ENCODE data around the gene PRDM11.

Gene PRDM11

GRCh38 chr11:45265969-45266675 lies 119.7 kb downstream of the PRDM11 start:
- DNase-seq (ENCODE audit: low spot score) = no peak

GRCh38 chr11:45266676-45267020 lies 120.2 kb downstream of the PRDM11 start:
- DNase-seq (ENCODE audit: low spot score) = no peak

GRCh38 chr11:45267052-45267451 lies 120.6 kb downstream of the PRDM11 start:
- DNase-seq (ENCODE audit: low spot score) = no peak

GRCh38 chr11:45267652-45268299 lies 121.3 kb downstream of the PRDM11 start:
- DNase-seq (ENCODE audit: low spot score) = no peak

GRCh38 chr11:45269678-45270077 lies 123.2 kb downstream of the PRDM11 start:
- DNase-seq (ENCODE audit: low spot score) = no peak

- DNase-seq (ENCODE audit: low spot score) = no peak
These were observed 124.7 kb downstream of the PRDM11 start for GRCh38 chr11:45270946-45271716.

- peak; percentile 66 for DNase-seq (ENCODE audit: low spot score)
These were observed 126.3 kb downstream of the PRDM11 start for GRCh38 chr11:45272701-45273100.

- DNase-seq (ENCODE audit: low spot score) = no peak
These were observed 127.1 kb downstream of the PRDM11 start for GRCh38 chr11:45273509-45273908.

GRCh38 chr11:45274206-45274605 lies 127.8 kb downstream of the PRDM11 start:
- DNase-seq (ENCODE audit: low spot score) = no peak

- no peak for DNase-seq (ENCODE audit: low spot score)
These were observed 129.4 kb downstream of the PRDM11 start for GRCh38 chr11:45275828-45276227.

- no peak for DNase-seq (ENCODE audit: low spot score)
These were observed 132.3 kb downstream of the PRDM11 start for GRCh38 chr11:45278714-45279113.

- no peak for DNase-seq (ENCODE audit: low spot score)
These were observed 133.2 kb downstream of the PRDM11 start for GRCh38 chr11:45279645-45280044.

- no peak for DNase-seq (ENCODE audit: low spot score)
These were observed 134.0 kb downstream of the PRDM11 start for GRCh38 chr11:45280449-45280848.

- peak; percentile 56 for DNase-seq (ENCODE audit: low spot score)
These were observed 135.6 kb downstream of the PRDM11 start for GRCh38 chr11:45282081-45282480.

Data from SW480 (cell line).